ENCODE results near the gene PCSK5.
"Not testable (repeated sequence)": the region's sequence is repeated elsewhere in the genome, so short reads cannot be mapped to it uniquely, and the experiment has no call there.

PCSK5 gene

DNA sequence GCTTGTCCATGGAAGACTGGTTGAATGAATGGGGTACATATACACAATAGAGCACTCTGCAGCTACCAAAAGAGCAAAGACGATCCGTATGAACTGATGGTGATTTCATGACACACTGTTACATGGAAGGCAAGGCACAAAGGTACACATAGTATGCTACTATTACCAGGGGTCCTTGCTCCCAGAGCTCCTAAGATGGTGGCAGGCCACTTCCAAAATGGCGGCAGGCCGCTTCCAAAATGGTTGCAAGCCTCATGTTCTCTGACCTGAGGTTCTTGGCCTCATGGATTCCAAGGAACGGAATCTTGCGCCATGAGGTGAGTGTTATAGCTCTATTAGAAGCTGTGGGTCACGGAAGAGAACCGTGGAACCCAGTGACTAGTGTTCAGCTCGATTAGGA lies 356.2 kb downstream of the PCSK5 start:
- DNase-seq (ENCODE audit: low read depth in 2 of 2) = no peak

DNA sequence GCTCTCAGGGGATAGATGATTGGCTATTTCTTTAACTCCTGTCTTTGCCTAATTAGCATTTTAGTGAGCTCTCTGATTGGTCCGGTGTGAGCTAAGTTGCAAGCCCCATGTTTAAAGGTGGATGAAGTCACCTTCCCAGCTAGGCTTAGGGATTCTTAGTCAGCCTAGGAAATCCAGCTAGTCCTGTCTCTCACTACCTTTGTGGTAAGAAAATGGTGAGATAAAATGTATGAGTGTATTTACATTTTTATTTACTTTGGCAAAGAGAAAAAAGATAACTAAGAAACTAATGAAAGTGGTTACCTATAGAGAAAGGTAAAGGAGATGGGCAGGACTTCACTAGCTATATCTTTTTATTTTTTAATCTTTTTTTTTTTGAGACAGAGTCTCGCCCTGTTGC lies 357.0 kb downstream of the PCSK5 start:
- DNase-seq (ENCODE audit: low read depth in 2 of 2) = no peak

DNA sequence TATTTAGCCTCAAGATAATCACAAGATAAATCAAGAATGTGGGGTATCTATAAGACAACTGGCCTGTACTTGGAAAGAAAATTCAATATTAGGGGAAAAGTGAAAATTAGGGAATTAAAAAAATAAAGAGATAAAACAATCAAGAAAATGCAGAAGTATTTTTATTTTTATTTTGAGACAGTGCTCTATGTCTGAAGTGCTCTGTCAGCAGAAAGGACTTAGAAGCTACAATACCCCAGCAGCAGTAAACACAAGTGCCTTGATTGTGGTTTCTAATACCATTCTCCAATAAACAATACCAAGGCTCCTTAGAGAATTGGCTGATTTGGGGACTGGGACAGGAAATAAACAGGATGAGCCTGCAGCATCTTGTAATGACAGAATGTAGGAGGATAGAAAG lies 358.8 kb downstream of the PCSK5 start:
- no peak for DNase-seq (ENCODE audit: low read depth in 2 of 2)

DNA sequence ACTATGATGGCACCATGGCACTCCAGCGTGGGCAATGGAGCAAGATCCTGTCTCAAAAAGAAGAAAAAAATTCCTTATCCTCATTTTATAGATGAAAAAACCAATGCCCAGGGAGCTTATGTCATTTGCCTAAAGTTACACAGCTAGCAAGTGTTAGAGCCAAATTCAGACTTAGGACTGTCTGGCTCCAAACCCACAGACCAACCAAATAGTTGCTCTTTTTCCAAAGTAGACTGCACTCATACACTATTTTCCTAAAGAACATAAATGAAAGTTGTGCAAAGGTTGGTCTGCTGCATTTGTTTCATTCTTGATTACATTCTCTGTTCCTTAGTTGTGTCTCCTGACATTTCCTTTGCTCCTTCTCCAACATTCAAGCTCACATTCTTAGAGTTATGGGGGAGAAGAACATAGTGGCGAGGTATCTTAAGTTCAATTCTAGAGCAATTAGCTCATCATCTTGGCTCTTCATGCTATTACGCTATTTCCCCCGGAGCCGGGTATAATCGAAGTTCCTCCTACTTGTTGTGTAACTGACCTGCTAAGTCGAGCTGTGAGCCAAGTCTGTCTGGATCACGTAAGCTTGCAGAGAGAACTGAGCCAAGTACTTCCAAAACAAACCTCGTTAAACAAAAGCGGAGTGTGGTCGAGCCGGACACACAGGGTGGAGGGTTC lies 365.4 kb downstream of the PCSK5 start:
- DNase-seq (ENCODE audit: low read depth in 2 of 2) = peak; percentile 50 to 64

DNA sequence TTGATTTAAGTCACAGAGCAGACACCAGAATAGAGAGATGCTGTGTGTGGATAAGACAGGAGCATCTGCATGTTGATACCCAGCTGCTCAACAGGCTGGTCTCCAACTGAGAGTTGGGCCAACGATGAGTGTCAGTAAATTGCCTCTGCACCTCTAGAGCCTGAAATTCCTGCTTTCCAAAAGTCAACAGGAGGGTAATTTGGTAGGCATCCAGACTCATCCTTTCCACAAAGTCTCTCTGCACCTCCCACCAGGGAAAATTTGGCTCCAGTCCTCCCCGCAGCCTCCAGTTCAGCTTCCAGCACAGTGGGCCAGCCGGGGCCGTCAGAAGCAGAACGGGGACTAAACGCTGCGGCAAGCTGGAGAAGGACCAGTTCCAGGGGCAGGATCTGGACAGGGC lies 366.8 kb downstream of the PCSK5 start:
- no peak for DNase-seq (ENCODE audit: low read depth in 2 of 2)

DNA sequence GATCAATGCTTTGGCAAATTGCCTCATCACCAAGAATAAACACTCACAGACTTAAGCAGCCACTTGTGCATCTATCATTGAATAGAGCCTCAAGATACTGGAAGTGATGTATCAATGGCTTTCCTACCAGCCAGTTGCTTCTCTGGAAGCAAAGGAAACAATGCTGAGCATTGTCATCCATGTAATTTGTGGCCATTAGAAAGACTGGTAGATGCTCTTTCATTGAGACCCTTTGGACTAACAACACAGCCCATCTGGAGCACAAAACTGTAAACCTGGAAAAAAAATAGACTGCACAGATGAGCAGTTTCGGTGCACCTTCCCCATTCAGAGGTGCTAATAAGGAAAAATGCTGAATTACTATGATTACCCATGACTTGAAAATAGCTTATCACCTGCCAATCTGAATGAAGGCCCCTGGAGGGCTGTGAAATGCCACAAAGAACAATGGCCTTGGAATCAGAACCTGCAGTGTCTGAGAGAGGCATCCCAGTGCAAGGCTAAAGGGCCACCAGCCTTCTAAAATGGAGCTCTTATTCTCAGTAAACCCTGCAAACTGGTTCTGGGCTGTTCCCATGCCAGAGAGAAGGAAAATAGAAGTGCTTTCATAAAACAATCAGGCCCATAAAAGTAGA lies 376.3 kb downstream of the PCSK5 start:
- DNase-seq (ENCODE audit: low read depth in 2 of 2) = no peak

DNA sequence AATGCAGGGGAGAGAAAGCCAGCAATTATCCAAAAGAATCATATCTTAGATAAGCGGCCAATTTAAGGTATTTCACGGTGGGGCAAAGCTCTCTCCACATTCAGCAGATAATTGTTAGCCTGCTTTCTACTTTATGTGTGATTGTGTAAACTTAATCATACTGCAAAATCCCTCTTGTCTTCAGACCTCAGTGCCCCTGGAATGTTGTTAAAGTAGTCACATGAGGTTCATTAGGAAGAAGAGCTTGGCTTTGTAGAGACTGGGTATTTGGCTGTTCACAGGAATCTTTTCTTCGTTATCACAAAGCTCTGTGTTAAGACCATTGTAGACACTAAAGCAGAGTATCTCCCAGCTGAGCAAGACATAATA lies 376.8 kb downstream of the PCSK5 start:
- no peak for DNase-seq (ENCODE audit: low read depth in 2 of 2)

DNA sequence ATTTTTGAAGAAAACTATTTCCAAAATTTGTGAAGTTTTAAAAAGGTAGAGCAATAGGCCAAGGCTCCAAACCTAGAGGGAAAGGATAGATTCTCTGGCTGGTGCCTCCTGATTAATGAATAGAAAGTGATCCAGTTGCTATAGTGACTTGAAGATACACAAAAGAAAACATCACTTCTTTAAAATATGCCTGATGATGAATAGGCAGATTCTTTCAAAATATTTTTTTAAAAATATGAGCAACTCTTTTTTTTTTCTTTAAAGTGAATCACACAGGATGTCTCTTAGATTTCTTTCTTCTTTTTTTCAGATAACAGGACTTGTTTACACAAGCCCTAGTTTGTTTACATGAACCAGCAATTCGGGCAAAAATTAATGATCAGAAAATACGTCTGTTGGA lies 379.3 kb downstream of the PCSK5 start:
- DNase-seq (ENCODE audit: low read depth in 2 of 2) = no peak

DNA sequence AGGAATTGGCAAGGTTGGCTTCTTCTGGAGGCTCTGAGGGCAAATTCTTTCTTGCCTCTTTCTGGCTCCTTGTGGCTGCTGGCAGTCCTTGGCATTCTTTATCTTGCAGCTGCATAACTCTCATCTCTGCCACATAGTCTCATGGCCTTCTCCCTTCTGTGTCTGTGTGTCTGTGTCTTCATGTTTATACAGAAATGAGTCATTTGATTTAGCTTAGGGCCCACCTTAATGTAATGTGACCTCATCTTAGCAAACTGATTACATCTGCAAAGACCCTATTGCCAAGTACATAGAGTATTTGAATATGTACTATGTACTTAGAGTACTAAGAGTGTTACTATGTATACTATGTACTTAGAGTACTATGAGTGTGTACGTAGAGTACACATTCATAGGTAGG lies 381.3 kb downstream of the PCSK5 start:
- DNase-seq (ENCODE audit: low read depth in 2 of 2) = no peak

DNA sequence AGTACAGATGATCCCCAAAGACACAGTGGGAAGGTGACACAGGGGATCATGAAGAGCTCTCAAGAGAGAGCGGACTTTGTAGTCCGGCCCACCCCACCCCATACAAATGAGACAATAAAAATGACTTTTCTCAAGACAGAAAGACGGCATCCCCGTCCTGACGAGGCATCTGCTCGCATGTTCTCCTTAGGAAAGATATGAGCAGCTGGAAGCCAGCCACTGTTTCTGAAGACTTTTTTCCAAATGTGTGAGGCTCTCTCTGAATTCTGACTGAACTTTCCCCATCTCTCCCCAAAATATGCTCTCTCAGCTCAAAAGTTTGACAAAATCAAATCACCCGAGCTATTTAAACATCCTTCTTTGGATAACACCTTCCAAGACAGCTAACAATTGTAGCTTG lies 398.6 kb downstream of the PCSK5 start:
- no peak for DNase-seq (ENCODE audit: low read depth in 2 of 2)

DNA sequence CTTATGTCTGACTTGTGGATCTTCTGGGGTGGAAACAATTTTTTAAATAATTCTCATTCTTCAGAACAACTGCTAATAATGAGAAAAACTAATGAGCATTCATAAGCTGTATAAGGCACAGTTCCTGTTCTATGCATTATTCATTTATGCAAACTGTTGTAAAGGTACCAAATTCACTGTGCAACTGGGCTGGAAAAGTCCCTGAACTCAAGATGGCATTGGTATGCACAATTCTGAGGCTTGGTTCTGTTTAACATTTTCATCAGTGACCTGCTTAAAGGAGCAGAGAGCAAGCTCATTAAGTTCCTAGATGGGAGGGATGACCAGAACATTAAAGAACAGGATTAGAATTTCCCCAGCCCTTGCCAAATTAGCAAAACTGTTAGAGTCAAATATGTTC lies 399.2 kb downstream of the PCSK5 start:
- no peak for DNase-seq (ENCODE audit: low read depth in 2 of 2)

DNA sequence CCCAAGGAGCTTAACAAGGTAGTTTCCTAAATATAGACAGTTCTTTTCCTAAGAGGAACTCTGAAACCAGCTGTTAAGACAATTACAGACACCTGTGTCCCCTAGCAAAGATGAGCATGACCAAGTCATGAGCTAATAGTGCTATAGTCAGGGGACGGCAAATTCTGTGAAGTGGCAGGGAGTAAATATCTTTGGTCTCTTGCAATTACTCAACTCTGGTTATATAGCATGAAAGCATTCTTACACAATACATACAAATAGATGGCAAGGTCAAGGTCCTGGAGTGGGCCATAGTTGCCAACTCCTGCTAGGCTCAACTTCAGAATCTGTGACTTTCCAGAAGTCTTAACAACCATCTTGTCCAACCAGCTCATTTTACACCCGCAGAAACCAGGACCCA lies 400.1 kb downstream of the PCSK5 start:
- DNase-seq (ENCODE audit: low read depth in 2 of 2) = no peak

DNA sequence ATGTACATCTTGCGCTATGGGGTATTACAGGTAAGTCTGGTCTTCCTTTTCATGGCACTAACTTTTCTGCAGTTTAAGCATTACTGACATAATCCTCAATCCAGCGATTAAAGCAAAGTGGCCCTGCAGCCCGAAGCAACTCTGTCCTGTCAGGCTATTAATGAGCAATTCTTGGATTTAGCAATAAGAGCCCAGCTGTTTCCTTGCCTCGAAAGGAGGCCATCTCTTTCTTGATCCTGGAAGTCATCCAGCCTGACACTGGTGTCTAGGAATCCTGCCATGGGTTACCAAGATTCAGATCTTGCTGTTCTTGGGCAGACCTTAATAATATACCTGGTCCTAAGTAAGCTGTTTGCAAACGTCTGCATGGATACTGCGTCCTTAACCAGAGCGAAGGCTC lies 401.8 kb downstream of the PCSK5 start:
- no peak for DNase-seq (ENCODE audit: low read depth in 2 of 2)

DNA sequence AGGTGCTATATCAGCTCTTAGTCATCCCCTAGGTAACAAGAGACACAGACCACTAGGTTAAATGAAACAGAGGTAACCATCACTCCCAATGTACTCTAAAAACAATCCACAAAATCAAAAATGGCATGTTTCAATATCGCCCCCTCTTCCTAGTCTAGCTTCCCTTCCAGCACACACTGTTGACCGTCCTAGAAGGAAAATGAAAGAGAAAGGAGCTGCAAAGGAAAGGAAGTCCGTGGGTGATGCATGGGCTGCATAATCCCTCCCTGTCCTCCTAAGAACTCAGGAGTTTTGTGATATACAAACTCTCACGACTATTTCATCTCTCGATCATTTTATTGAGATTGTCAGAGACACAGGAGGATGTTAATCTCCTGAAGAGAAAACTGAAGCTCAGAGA lies 402.2 kb downstream of the PCSK5 start:
- no peak for DNase-seq (ENCODE audit: low read depth in 2 of 2)

DNA sequence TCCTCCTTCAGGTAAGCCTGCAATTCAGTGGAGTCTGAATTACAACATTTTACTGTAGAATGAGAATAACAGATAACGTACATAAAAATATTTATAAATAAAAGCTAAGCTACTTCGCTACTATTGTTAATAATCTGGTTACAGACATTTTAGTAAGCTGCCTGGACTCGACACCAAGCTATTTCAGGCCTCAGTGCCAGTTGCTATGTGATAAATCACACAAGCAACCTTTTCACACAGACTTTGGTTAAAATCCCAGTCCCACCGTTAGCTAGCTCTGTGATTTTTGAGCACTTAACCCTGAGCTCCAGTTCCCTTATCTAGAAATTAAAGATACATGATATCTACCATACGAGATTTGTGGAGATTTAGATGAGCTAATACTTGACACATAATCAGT lies 403.8 kb downstream of the PCSK5 start:
- DNase-seq (ENCODE audit: low read depth in 2 of 2) = no peak

DNA sequence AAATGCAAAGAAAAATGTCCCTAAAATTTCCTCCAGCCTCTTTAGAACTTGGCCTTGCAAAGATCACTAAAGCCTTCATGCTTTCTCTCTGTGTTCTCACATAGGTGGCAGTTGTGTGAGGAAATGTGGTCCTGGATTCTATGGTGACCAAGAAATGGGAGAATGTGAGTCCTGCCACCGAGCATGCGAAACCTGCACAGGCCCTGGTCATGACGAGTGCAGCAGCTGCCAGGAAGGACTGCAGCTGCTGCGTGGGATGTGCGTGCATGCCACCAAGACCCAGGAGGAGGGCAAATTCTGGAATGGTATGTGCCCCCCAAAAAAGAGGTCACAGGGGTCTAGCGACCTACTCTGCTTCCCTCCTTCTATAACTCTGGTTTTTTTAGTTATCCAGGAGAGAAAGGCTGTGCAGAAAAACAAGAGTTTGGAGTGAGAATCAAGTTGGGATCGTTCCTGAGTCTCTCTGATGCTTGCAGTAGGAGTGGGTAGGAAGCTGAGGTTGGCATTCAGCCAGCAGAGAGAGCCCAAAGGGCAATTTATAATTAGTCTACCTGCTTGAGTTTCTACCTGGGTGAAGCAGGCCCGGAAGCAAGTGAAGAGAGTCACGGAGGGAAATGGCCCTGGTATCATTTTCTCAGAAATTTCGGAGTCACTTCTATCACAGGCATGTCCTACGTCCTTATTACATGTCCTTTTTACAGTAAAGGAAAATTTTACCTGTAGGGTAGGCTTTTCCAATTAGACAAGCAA lies 406.3 kb downstream of the PCSK5 start:
- no peak for DNase-seq (ENCODE audit: low read depth in 2 of 2)

DNA sequence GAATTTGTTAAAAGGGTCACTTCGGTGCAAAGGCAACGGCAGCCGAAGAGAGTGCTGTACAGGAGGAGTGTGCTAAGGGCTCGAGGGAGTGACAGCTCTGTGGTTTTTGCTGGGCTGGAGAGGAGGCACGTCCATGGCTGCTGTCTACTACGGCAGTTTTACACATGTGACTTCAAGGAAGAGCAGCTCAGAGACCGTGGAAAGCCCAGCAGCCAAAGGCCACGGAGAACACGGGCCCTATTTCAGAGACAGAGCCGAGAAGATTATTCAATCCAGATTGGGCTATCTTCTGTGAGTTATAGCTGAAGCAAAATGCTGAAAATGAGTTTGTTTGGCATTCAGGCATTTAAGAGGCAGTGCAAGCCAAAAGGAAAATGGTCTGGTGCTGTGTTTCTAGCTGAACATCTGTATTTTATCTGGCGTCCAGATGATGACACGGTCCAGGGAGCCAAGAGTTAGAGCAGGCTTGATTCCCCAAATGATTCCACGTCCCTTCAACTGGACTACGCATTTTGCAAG lies 407.3 kb downstream of the PCSK5 start:
- DNase-seq (ENCODE audit: low read depth in 2 of 2) = peak; percentile 37 to 42

DNA sequence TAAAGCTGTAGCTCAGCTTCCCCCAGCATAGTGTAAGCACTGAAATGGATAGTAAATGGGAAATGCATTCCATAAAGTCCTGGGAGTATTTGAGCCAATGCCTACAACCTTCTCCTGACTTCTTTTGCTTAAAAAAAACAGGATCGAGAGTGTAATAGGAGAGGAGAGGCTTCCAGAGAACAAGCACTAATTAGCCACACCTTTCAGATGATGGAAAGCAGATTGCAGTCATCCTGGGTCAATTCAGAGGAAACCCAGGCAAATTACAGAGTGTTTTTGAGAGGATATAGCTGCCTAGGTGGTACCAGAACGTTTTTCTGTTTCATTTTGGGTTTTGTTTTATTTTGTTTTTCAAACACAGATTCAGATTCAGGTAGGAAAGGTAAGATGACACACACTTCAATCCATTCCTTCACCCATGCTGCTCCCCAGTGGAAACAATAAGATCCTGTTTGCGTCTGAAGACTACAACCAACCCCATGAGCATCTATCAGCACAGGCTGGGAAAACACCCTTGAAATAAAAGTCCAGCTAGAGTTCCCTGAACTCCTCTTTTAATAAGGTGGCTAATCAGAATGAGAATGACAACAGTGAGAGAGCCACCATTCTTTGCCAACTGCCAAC lies 408.2 kb downstream of the PCSK5 start:
- DNase-seq (ENCODE audit: low read depth in 2 of 2) = peak in 1 of 2 experiments; percentile 20

DNA sequence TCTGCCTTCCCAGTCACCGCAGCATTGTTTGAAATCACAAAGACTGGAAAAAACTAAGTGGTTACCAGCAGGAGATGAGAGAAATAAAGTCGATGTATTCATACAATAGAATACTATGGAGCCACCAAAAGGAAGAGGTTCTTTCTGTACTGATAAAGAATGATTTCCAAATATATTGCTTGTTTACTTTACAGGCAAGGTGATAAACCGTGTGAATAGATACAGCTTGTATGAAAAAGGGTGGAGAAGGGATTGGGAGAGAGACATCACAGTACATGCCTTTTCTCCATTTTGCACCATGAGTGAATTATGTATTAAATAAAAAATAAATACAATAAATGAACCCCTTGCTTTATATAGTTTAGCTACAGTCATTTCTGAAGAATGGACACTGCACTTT lies 412.1 kb downstream of the PCSK5 start:
- no peak for DNase-seq (ENCODE audit: low read depth in 2 of 2)

DNA sequence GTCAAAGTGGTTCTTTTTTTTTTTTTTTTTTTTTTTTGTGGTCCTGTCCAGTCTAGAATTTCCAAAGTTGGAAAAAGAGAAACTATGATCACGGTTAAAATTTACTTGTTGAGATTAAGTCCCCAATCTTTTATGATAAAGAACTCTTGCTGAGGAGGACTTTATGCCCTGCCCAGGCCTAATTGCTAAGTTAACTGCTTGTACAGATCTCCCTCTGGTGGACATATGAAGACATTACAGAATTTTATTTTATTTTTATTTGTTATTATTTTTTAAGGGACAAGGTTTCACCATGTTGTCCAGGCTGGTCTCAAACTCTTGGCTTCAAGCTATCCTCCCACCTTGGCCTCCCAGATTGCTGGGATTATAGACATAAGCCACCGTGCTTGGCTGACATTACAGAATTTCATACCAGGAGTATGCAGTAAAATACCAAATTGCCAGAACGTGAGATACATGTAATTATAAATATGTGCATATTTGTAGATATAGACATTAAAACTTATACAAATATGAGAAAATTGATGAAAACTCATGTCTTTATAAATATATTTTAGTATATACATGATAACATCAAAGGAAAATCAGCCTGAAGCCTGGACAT lies 412.6 kb downstream of the PCSK5 start:
- DNase-seq (ENCODE audit: low read depth in 2 of 2) = peak in 1 of 2 experiments; percentile 11

DNA sequence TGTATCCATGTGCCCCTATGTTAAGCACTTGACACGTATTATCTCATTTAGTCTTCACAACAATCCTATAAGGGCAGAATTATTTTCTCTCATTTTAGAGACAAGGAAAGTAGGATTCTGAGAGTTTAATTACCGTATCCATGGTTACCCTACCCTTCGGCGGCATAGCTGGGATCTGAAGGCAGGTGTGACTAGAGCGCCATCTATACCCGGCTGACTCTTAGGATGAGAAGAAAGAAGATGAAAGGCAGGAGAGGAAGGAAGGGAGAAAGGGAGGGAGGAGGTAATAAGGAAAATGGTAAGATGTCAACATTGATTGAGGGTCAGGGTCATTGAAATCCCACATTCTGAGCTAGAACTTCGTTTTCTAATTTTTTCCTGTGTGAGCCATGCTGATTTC lies 416.6 kb downstream of the PCSK5 start:
- not testable (repeated sequence) for DNase-seq (ENCODE audit: low read depth in 2 of 2)

DNA sequence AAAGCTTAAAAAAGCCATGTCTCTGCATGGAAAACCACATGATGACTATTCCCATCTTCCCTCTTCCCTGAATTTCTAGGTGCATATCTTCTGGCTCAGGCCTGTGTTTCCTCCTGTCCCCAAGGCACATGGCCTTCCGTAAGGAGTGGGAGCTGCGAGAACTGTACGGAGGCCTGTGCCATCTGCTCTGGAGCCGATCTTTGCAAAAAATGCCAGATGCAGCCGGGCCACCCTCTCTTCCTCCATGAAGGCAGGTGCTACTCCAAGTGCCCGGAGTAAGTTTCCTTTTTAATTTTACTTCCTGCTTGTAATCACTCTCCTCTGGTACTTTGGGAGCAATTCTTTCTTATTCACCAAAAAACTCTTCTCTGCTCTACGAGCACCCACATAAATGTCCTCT lies 420.1 kb downstream of the PCSK5 start:
- DNase-seq (ENCODE audit: low read depth in 2 of 2) = no peak
